ENCODE measurements around the gene PRICKLE4. TPM values are rescaled to one million over a fixed set of nuclear protein-coding genes. Genes with fewer than 3 reads are reported as not detected.

Gene PRICKLE4
- total and polyA plus RNA-seq, 9 donors: 1.7 to 6.4 (median 2.7) TPM

GRCh38 chr6:41785689-41786450 is 5.3 kb downstream of the PRICKLE4 start:
- peak overlapping the region; percentile 74 for H3K27ac ChIP-seq (ENCODE audit: low read length)
- H3K9me3 ChIP-seq (replicated peaks; ENCODE audit: control insufficient read depth, low read depth, low read length): no peaks in the 10 kb centered on the region
- H3K4me1 ChIP-seq (ENCODE audit: control insufficient read depth, insufficient read depth, low read length): peaks cover 30% of the 10 kb centered on the region
- peak; percentile 56 for DNase-seq
- H3K36me3 ChIP-seq (ENCODE audit: control insufficient read depth, insufficient read depth, low read length): peaks cover 22% of the 10 kb centered on the region
- no peaks in the 10 kb centered on the region for H3K27me3 ChIP-seq (ENCODE audit: control insufficient read depth, insufficient read depth, low read length)
- 19% methylated on average over 18 of the region's 29 CpGs for WGBS (ENCODE audit: insufficient coverage)
- H3K4me3 ChIP-seq (ENCODE audit: low read length): peak overlapping the region; percentile 89

GRCh38 chr6:41786451-41787218 is 6.1 kb downstream of the PRICKLE4 start:
- H3K36me3 ChIP-seq (ENCODE audit: control insufficient read depth, insufficient read depth, low read length): peaks cover 28% of the 10 kb centered on the region
- peaks cover 23% of the 10 kb centered on the region for H3K4me1 ChIP-seq (ENCODE audit: control insufficient read depth, insufficient read depth, low read length)
- H3K9me3 ChIP-seq (replicated peaks; ENCODE audit: control insufficient read depth, low read depth, low read length): no peaks in the 10 kb centered on the region
- peak overlapping the region; percentile 97 for H3K27ac ChIP-seq (ENCODE audit: low read length)
- peak; percentile 94 for DNase-seq
- H3K4me3 ChIP-seq (ENCODE audit: low read length): peak overlapping the region; percentile 89
- H3K27me3 ChIP-seq (ENCODE audit: control insufficient read depth, insufficient read depth, low read length): no peaks in the 10 kb centered on the region
- under 1% methylated on average over 56 of the region's 58 CpGs for WGBS (ENCODE audit: insufficient coverage)

GRCh38 chr6:41787219-41787917 is 6.8 kb downstream of the PRICKLE4 start, which contains the start of gene TOMM6:
TSS of gene TOMM6 (plus strand) at chr6:41787694. CDS start at chr6:41787698, 4 bp downstream.
- Histone ChIP-seq H3K9me3 (replicated peaks; ENCODE audit: control insufficient read depth, low read depth, low read length) (no peaks in the 10 kb centered on the region), H3K4me1 (ENCODE audit: control insufficient read depth, insufficient read depth, low read length) (peaks cover 23% of the 10 kb centered on the region), H3K27ac (ENCODE audit: low read length) (peak within 1 kb of the TSS; percentile 97), H3K27me3 (ENCODE audit: control insufficient read depth, insufficient read depth, low read length) (no peaks in the 10 kb centered on the region), H3K4me3 (ENCODE audit: low read length) (peak within 1 kb of the TSS; percentile 89), H3K36me3 (ENCODE audit: control insufficient read depth, insufficient read depth, low read length) (peaks cover 35% of the 10 kb centered on the region)
- peak; percentile 98 for DNase-seq
- WGBS (ENCODE audit: insufficient coverage): 0% methylated on average over 49 of the region's 55 CpGs

- WGBS (ENCODE audit: insufficient coverage): 74% methylated on average over 2 of the region's 3 CpGs
- Histone ChIP-seq H3K27me3 (ENCODE audit: control insufficient read depth, insufficient read depth, low read length) (no peaks in the 10 kb centered on the region), H3K4me1 (ENCODE audit: control insufficient read depth, insufficient read depth, low read length) (peaks cover 23% of the 10 kb centered on the region), H3K9me3 (replicated peaks; ENCODE audit: control insufficient read depth, low read depth, low read length) (no peaks in the 10 kb centered on the region), H3K36me3 (ENCODE audit: control insufficient read depth, insufficient read depth, low read length) (peaks cover 37% of the 10 kb centered on the region), H3K4me3 (ENCODE audit: low read length) (no peak overlapping the region), H3K27ac (ENCODE audit: low read length) (no peak overlapping the region)
- DNase-seq: no peak
Observed at GRCh38 chr6:41789390-41789724, 8.8 kb downstream of the PRICKLE4 start.

GRCh38 chr6:41790045-41790444 is 9.5 kb downstream of the PRICKLE4 start:
- Histone ChIP-seq H3K9me3 (replicated peaks; ENCODE audit: control insufficient read depth, low read depth, low read length) (no peaks in the 10 kb centered on the region), H3K4me1 (ENCODE audit: control insufficient read depth, insufficient read depth, low read length) (peaks cover 18% of the 10 kb centered on the region), H3K36me3 (ENCODE audit: control insufficient read depth, insufficient read depth, low read length) (peaks cover 42% of the 10 kb centered on the region), H3K27ac (ENCODE audit: low read length) (no peak overlapping the region), H3K27me3 (ENCODE audit: control insufficient read depth, insufficient read depth, low read length) (no peaks in the 10 kb centered on the region), H3K4me3 (ENCODE audit: low read length) (no peak overlapping the region)
- WGBS (ENCODE audit: insufficient coverage): 80% methylated on average over 1 of the region's 1 CpG
- DNase-seq: no peak

GRCh38 chr6:41791305-41791704 is 10.7 kb downstream of the PRICKLE4 start:
- H3K27ac ChIP-seq (ENCODE audit: low read length): no peak overlapping the region
- WGBS (ENCODE audit: insufficient coverage): no CpG with 5 or more reads among the region's 1 CpG

GRCh38 chr6:41791984-41792383 is 11.4 kb downstream of the PRICKLE4 start:
- Histone ChIP-seq H3K27me3 (ENCODE audit: control insufficient read depth, insufficient read depth, low read length) (no peaks in the 10 kb centered on the region), H3K9me3 (replicated peaks; ENCODE audit: control insufficient read depth, low read depth, low read length) (no peaks in the 10 kb centered on the region), H3K27ac (ENCODE audit: low read length) (no peak overlapping the region), H3K36me3 (ENCODE audit: control insufficient read depth, insufficient read depth, low read length) (peaks cover 51% of the 10 kb centered on the region), H3K4me1 (ENCODE audit: control insufficient read depth, insufficient read depth, low read length) (peaks cover 5% of the 10 kb centered on the region), H3K4me3 (ENCODE audit: low read length) (no peak overlapping the region)
- no peak for DNase-seq
- WGBS (ENCODE audit: insufficient coverage): 100% methylated on average over 2 of the region's 4 CpGs

More at GRCh38 chr6:41791305-41791704, 10.7 kb downstream of the PRICKLE4 start:
- H3K27me3 ChIP-seq (ENCODE audit: control insufficient read depth, insufficient read depth, low read length): no peaks in the 10 kb centered on the region
- no peak overlapping the region for H3K4me3 ChIP-seq (ENCODE audit: low read length)
- peaks cover 5% of the 10 kb centered on the region for H3K4me1 ChIP-seq (ENCODE audit: control insufficient read depth, insufficient read depth, low read length)
- no peaks in the 10 kb centered on the region for H3K9me3 ChIP-seq (replicated peaks; ENCODE audit: control insufficient read depth, low read depth, low read length)
- peaks cover 50% of the 10 kb centered on the region for H3K36me3 ChIP-seq (ENCODE audit: control insufficient read depth, insufficient read depth, low read length)
- no peak for DNase-seq

- H3K36me3 ChIP-seq (ENCODE audit: control insufficient read depth, insufficient read depth, low read length): peaks cover 43% of the 10 kb centered on the region
- no peak overlapping the region for H3K4me3 ChIP-seq (ENCODE audit: low read length)
- no peaks in the 10 kb centered on the region for H3K9me3 ChIP-seq (replicated peaks; ENCODE audit: control insufficient read depth, low read depth, low read length)
- H3K27ac ChIP-seq (ENCODE audit: low read length): no peak overlapping the region
- H3K4me1 ChIP-seq (ENCODE audit: control insufficient read depth, insufficient read depth, low read length): no peaks in the 10 kb centered on the region
- DNase-seq: no peak
- 100% methylated on average over 1 of the region's 2 CpGs for WGBS (ENCODE audit: insufficient coverage)
- no peaks in the 10 kb centered on the region for H3K27me3 ChIP-seq (ENCODE audit: control insufficient read depth, insufficient read depth, low read length)
Observed at GRCh38 chr6:41796474-41796873, 15.9 kb downstream of the PRICKLE4 start.

- 100% methylated on average over 1 of the region's 7 CpGs for WGBS (ENCODE audit: insufficient coverage)
- Histone ChIP-seq H3K27ac (ENCODE audit: low read length) (no peak overlapping the region), H3K4me1 (ENCODE audit: control insufficient read depth, insufficient read depth, low read length) (no peaks in the 10 kb centered on the region), H3K4me3 (ENCODE audit: low read length) (no peak overlapping the region), H3K27me3 (ENCODE audit: control insufficient read depth, insufficient read depth, low read length) (no peaks in the 10 kb centered on the region), H3K36me3 (ENCODE audit: control insufficient read depth, insufficient read depth, low read length) (peaks cover 29% of the 10 kb centered on the region), H3K9me3 (replicated peaks; ENCODE audit: control insufficient read depth, low read depth, low read length) (no peaks in the 10 kb centered on the region)
- no peak for DNase-seq
Observed at GRCh38 chr6:41798901-41799558, 18.4 kb downstream of the PRICKLE4 start.
